Measurements from ENCODE around the gene TTLL5. TPM values are rescaled to one million over a fixed set of nuclear protein-coding genes. Genes with fewer than 3 reads are reported as not detected.

Gene TTLL5
- total and polyA plus RNA-seq, 2 donors (not counting 1 experiment from before 2014, with no cell fraction given) = 16.1 to 23.8 TPM

- peak; percentile 57 to 91 for DNase-seq (ENCODE audit: low read depth in 2 of 2)
- no peak overlapping the region for H3K9ac ChIP-seq (ENCODE audit: insufficient read depth, low read length)
- no peaks in the 10 kb centered on the region for H3K9me3 ChIP-seq (ENCODE audit: control insufficient read depth, insufficient read depth, low read depth, low read length)
- peak overlapping the region; percentile 87 for H3K4me2 ChIP-seq (ENCODE audit: extremely low read depth, insufficient read depth, low read length)
- H3K27me3 ChIP-seq (ENCODE audit: control insufficient read depth, insufficient read depth, low read length) = no peaks in the 10 kb centered on the region
- peak overlapping the region; percentile 45 for H3K27ac ChIP-seq (ENCODE audit: insufficient read depth, low read length)
- H3K79me2 ChIP-seq (ENCODE audit: control insufficient read depth, insufficient read depth, low read length) = no peaks in the 10 kb centered on the region
- H3K4me3 ChIP-seq (replicated peaks in 1 of 4; ENCODE audit: control extremely low read depth in 1 of 4, insufficient read depth in 1 of 4, low read depth in 3 of 4, low read length in 4 of 4) = no peak overlapping the region
- no peak for TF ChIP-seq CTCF (conservative IDR thresholded peaks at IDR 0.05 in 1 of 2, IDR thresholded peaks at IDR 0.05 in 1 of 2; ENCODE audit: low read depth in 1 of 2, low read length in 2 of 2)
- no peak for TF ChIP-seq EZH2 (IDR thresholded peaks at IDR 0.05; ENCODE audit: low read length, missing control alignments)
- peak overlapping the region; percentile 20 for H2AFZ ChIP-seq (ENCODE audit: low read length)
- H4K20me1 ChIP-seq (ENCODE audit: control insufficient read depth, extremely low read depth, insufficient read depth, low read length) = no peaks in the 10 kb centered on the region
- no peaks in the 10 kb centered on the region for H3K36me3 ChIP-seq (ENCODE audit: control insufficient read depth, insufficient read depth, low read length)
- H3K4me1 ChIP-seq (ENCODE audit: control insufficient read depth, extremely low read depth, insufficient read depth, low read length) = peaks cover 11% of the 10 kb centered on the region
Measured at GRCh38 chr14:75832621-75833297, 171.7 kb downstream of the TTLL5 start.

GRCh38 chr14:75833326-75834020 lies 172.4 kb downstream of the TTLL5 start:
- Histone ChIP-seq H3K9me3 (ENCODE audit: control insufficient read depth, insufficient read depth, low read depth, low read length) (no peaks in the 10 kb centered on the region), H3K4me1 (ENCODE audit: control insufficient read depth, extremely low read depth, insufficient read depth, low read length) (peaks cover 11% of the 10 kb centered on the region), H3K27ac (ENCODE audit: insufficient read depth, low read length) (no peak overlapping the region), H4K20me1 (ENCODE audit: control insufficient read depth, extremely low read depth, insufficient read depth, low read length) (no peaks in the 10 kb centered on the region), H3K4me2 (ENCODE audit: extremely low read depth, insufficient read depth, low read length) (no peak overlapping the region), H3K4me3 (replicated peaks in 1 of 4; ENCODE audit: control extremely low read depth in 1 of 4, insufficient read depth in 1 of 4, low read depth in 3 of 4, low read length in 4 of 4) (no peak overlapping the region), H2AFZ (ENCODE audit: low read length) (no peak overlapping the region), H3K36me3 (ENCODE audit: control insufficient read depth, insufficient read depth, low read length) (no peaks in the 10 kb centered on the region), H3K9ac (ENCODE audit: insufficient read depth, low read length) (no peak overlapping the region), H3K27me3 (ENCODE audit: control insufficient read depth, insufficient read depth, low read length) (no peaks in the 10 kb centered on the region), H3K79me2 (ENCODE audit: control insufficient read depth, insufficient read depth, low read length) (no peaks in the 10 kb centered on the region)
- DNase-seq (ENCODE audit: low read depth in 2 of 2) = no peak
- TF ChIP-seq EZH2 (IDR thresholded peaks at IDR 0.05; ENCODE audit: low read length, missing control alignments) (no peak), CTCF (conservative IDR thresholded peaks at IDR 0.05 in 1 of 2, IDR thresholded peaks at IDR 0.05 in 1 of 2; ENCODE audit: low read depth in 1 of 2, low read length in 2 of 2) (no peak)

GRCh38 chr14:75835156-75835725 lies 174.2 kb downstream of the TTLL5 start:
- Histone ChIP-seq H3K27me3 (ENCODE audit: control insufficient read depth, insufficient read depth, low read length) (no peaks in the 10 kb centered on the region), H3K79me2 (ENCODE audit: control insufficient read depth, insufficient read depth, low read length) (no peaks in the 10 kb centered on the region), H3K4me2 (ENCODE audit: extremely low read depth, insufficient read depth, low read length) (no peak overlapping the region), H3K4me3 (replicated peaks in 1 of 4; ENCODE audit: control extremely low read depth in 1 of 4, insufficient read depth in 1 of 4, low read depth in 3 of 4, low read length in 4 of 4) (no peak overlapping the region), H2AFZ (ENCODE audit: low read length) (no peak overlapping the region), H3K4me1 (ENCODE audit: control insufficient read depth, extremely low read depth, insufficient read depth, low read length) (peaks cover 11% of the 10 kb centered on the region), H3K36me3 (ENCODE audit: control insufficient read depth, insufficient read depth, low read length) (no peaks in the 10 kb centered on the region), H4K20me1 (ENCODE audit: control insufficient read depth, extremely low read depth, insufficient read depth, low read length) (no peaks in the 10 kb centered on the region), H3K27ac (ENCODE audit: insufficient read depth, low read length) (no peak overlapping the region), H3K9me3 (ENCODE audit: control insufficient read depth, insufficient read depth, low read depth, low read length) (no peaks in the 10 kb centered on the region), H3K9ac (ENCODE audit: insufficient read depth, low read length) (no peak overlapping the region)
- peak in 1 of 2 donors; percentile 53 for DNase-seq (ENCODE audit: low read depth in 2 of 2)
- no peak for TF ChIP-seq EZH2 (IDR thresholded peaks at IDR 0.05; ENCODE audit: low read length, missing control alignments)
- TF ChIP-seq CTCF (conservative IDR thresholded peaks at IDR 0.05 in 1 of 2, IDR thresholded peaks at IDR 0.05 in 1 of 2; ENCODE audit: low read depth in 1 of 2, low read length in 2 of 2) = no peak
